Measurements from ENCODE around the gene LRRC49. TPM values are rescaled to one million over a fixed set of nuclear protein-coding genes. Genes with fewer than 3 reads are reported as not detected.

Gene LRRC49
- total and polyA plus RNA-seq, 4 donors = 3.0 to 24.3 (median 7.4) TPM

- 87 to 91% methylated on average over 5 of the region's 5 CpGs for WGBS, 2 donors
- H3K36me3 ChIP-seq (ENCODE audit: control insufficient read depth in 4 of 4, insufficient read depth in 4 of 4, low read length in 4 of 4) = no peaks in the 10 kb centered on the region
- H3K4me1 ChIP-seq (ENCODE audit: control insufficient read depth in 5 of 5, insufficient read depth in 5 of 5, low read length in 5 of 5) = peaks cover 2 to 35% (median 14%) of the 10 kb centered on the region in 5 donors
- no peaks in the 10 kb centered on the region for H3K9me3 ChIP-seq (ENCODE audit: control insufficient read depth in 4 of 4, insufficient read depth in 3 of 4, low read length in 3 of 4)
- TF ChIP-seq CTCF (IDR thresholded peaks at IDR 0.05; ENCODE audit: control extremely low read depth, extremely low read depth) = no peak
- H3K4me3 ChIP-seq = no peak overlapping the region
- peak overlapping the region in 1 of 2 donors; percentile 18 for H3K27ac ChIP-seq (ENCODE audit: low read depth in 1 of 2, low read length in 1 of 2)
- DNase-seq (no peak), ATAC-seq (ENCODE audit: insufficient read depth, low FRiP score) (no peak)
- no peaks in the 10 kb centered on the region for H3K27me3 ChIP-seq (ENCODE audit: control insufficient read depth in 3 of 3, insufficient read depth in 3 of 3, low read length in 2 of 3)
- no peak overlapping the region for H3K9ac ChIP-seq (ENCODE audit: insufficient read depth in 1 of 2, low read length in 2 of 2)
These were observed 25.5 kb upstream of the LRRC49 start for GRCh38 chr15:70866982-70867641.

- Histone ChIP-seq H3K4me1 (ENCODE audit: control insufficient read depth in 5 of 5, insufficient read depth in 5 of 5, low read length in 5 of 5) (peaks cover 2 to 35% (median 14%) of the 10 kb centered on the region in 5 donors), H3K36me3 (ENCODE audit: control insufficient read depth in 4 of 4, insufficient read depth in 4 of 4, low read length in 4 of 4) (no peaks in the 10 kb centered on the region), H3K9ac (ENCODE audit: insufficient read depth in 1 of 2, low read length in 2 of 2) (peak overlapping the region in 1 of 2 donors; percentile 30), H3K27me3 (ENCODE audit: control insufficient read depth in 3 of 3, insufficient read depth in 3 of 3, low read length in 2 of 3) (no peaks in the 10 kb centered on the region), H3K4me3 (no peak overlapping the region), H3K9me3 (ENCODE audit: control insufficient read depth in 4 of 4, insufficient read depth in 3 of 4, low read length in 3 of 4) (no peaks in the 10 kb centered on the region), H3K27ac (ENCODE audit: low read depth in 1 of 2, low read length in 1 of 2) (no peak overlapping the region)
- ATAC-seq (ENCODE audit: insufficient read depth, low FRiP score) = no peak
- DNase-seq = peak; percentile 82 to 93 (median 93)
- WGBS, 2 donors = 44 to 54% methylated on average over 6 of the region's 6 CpGs
- TF ChIP-seq CTCF (IDR thresholded peaks at IDR 0.05; ENCODE audit: control extremely low read depth, extremely low read depth) = no peak
These were observed 24.6 kb upstream of the LRRC49 start for GRCh38 chr15:70867911-70868467.

- no peaks in the 10 kb centered on the region for H3K36me3 ChIP-seq (ENCODE audit: control insufficient read depth in 4 of 4, insufficient read depth in 4 of 4, low read length in 4 of 4)
- ATAC-seq (ENCODE audit: insufficient read depth, low FRiP score) = no peak
- H3K27ac ChIP-seq (ENCODE audit: low read depth in 1 of 2, low read length in 1 of 2) = no peak overlapping the region
- peak in 2 of 3 donors; percentile 15 to 39 for DNase-seq
- 90% methylated on average over 3 of the region's 3 CpGs for WGBS, 2 donors
- no peak overlapping the region for H3K4me3 ChIP-seq
- no peaks in the 10 kb centered on the region for H3K27me3 ChIP-seq (ENCODE audit: control insufficient read depth in 3 of 3, insufficient read depth in 3 of 3, low read length in 2 of 3)
- H3K4me1 ChIP-seq (ENCODE audit: control insufficient read depth in 5 of 5, insufficient read depth in 5 of 5, low read length in 5 of 5) = peaks cover 2 to 35% (median 14%) of the 10 kb centered on the region in 5 donors
- no peak for TF ChIP-seq CTCF (IDR thresholded peaks at IDR 0.05; ENCODE audit: control extremely low read depth, extremely low read depth)
- no peaks in the 10 kb centered on the region for H3K9me3 ChIP-seq (ENCODE audit: control insufficient read depth in 4 of 4, insufficient read depth in 3 of 4, low read length in 3 of 4)
- peak overlapping the region in 1 of 2 donors; percentile 42 for H3K9ac ChIP-seq (ENCODE audit: insufficient read depth in 1 of 2, low read length in 2 of 2)
These were observed 23.3 kb upstream of the LRRC49 start for GRCh38 chr15:70869346-70869745.

All from lung (tissue), 12 donors.